GM18861 (cell line): ENCODE results near the gene SCN2A.

Source experiments
- ATAC-seq: cut with Tn5 transposase; IDR thresholded peaks from one replicate; pipeline ENCODE4 v1.9.1; 2021; ENCODE audit not compliant: unreplicated experiment

Gene SCN2A

GRCh38 chr2:165239230-165239629 lies at the start of gene SCN2A:
Gene SCN2A, plus strand, starts transcription at chr2:165239414. Its CDS starts 56,410 bp downstream, at chr2:165295824.
- peak; percentile 68 for ATAC-seq

GRCh38 chr2:165191096-165191728 lies 48.0 kb upstream of the SCN2A start:
- no peak for ATAC-seq

GRCh38 chr2:165192729-165193128 lies 46.5 kb upstream of the SCN2A start:
- no peak for ATAC-seq

- peak; percentile 91 for ATAC-seq
Observed at GRCh38 chr2:165193178-165193777, 45.9 kb upstream of the SCN2A start.

DNA sequence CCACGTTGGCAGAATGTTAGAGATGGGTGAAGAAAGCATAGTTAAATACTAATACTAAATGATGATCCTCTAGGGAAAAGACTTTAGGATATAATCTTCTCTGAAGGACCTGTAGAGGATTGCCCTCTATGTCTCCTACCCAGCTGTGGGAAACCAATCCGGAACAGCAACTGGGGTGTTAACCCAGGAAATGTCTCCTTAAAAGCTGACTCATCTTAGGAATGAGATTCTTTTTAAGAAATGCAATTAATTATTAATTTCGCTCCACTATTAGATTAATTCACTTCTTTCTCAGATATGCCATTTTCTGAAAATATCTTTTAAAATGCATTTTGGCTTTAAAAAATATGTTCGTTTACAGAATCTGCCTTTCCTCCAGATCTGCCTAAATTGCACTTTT lies 42.8 kb upstream of the SCN2A start:
- no peak for ATAC-seq

DNA sequence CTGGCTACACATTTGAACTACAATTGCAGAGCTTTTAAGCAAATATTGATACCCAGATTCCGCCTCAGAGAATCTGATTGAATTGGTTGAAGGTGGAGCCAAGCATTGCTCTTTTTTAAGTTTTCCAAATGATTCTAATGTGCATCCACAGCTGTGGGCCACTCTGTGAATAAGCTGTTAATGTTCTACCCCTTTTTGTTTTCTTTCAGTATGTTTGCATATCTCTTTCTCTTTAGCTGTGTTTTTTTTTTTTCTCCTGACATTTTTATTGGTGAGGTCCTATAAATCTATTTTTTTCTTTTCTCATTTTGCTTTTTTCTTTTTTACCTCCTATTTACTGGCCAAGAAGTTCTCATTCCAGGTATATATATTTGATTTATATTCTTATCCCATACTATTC lies 41.9 kb upstream of the SCN2A start:
- ATAC-seq: no peak

- no peak for ATAC-seq
Observed at GRCh38 chr2:165198181-165198580, 41.0 kb upstream of the SCN2A start.

GRCh38 chr2:165202239-165202638 lies 37.0 kb upstream of the SCN2A start:
- ATAC-seq: no peak

- ATAC-seq: peak; percentile 54
Observed at GRCh38 chr2:165203689-165204559, 35.3 kb upstream of the SCN2A start, which contains the start of gene SCN3A. Gene SCN3A, minus strand, starts transcription at chr2:165204050. Its CDS starts 27,656 bp downstream, at chr2:165176394.

DNA sequence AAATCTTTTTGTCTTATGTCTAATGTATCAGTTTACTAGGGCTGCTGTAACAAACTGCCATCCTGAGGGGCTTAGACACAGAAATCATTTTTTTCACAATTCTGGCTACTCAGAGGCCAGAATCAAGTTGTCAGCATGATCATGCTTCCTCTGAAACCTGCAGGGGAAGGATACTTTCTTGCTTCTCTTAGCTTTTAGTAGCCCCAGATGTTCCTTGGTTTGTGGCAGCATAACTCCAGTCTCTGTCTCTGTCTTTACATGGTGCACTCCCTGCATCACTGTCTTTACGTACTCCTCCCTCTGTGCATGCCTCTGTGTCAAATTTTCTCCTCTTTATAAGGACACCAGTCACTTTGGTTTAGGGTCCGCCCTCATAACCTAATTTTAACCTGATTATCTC lies 33.3 kb upstream of the SCN2A start:
- ATAC-seq: no peak

GRCh38 chr2:165208094-165208493 lies 31.1 kb upstream of the SCN2A start:
- ATAC-seq: no peak

DNA sequence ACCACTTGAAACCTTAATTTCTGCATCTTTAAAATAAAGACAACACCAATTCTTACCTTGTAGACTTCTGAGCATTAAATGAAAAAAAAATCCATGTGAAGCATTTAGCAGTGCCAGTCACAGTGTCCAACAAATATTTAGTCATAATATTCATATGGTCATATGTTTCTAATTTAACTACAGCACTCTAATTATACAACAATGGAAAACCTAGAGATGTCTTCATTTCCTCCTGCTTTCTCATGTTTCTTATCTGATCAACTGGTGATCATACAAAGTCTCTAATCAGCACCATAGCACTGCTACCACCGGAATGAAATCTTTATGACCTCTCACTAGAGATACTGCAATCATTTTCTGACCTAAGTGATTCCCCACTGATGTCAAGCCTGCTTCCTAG lies 25.1 kb upstream of the SCN2A start:
- ATAC-seq: no peak

DNA sequence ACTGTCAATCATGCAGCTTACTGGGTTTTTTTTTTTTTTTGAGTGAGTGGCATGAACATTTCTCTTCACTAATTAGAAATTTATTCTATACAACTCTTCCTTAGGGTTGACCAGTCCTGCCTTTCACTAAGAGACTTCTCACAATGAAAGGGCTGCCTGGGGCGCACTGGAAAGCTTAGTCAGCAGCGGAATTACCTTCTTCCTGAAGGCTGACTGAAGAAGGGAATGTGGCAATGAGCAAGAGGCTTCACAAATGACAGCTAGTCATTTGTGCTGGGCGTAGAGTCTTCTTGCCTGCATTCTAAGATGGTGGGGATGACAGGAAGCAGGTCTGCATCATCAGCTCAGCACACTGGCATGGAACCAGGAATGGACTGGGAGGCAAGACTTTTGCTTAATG lies 19.7 kb upstream of the SCN2A start:
- no peak for ATAC-seq

- ATAC-seq: no peak
Observed at GRCh38 chr2:165224941-165225340, 14.3 kb upstream of the SCN2A start.

DNA sequence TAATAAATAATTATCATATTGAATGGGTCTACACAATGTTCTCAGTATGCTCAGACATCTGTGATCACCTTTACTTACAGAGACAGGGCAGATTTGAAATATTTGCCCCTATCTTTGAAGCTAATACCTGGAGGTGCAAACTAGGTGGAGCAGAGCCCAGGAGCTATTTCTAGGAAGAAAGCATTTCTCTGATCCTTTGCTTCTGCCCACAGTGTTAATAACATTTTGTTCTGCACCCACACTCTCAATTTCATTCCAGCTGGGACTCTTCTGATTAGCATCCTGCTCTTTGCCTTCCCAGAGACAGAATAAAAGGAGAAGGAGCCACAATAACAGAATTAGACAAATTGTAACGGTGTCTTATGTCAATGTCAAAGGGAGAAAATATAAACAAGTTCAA lies 11.6 kb upstream of the SCN2A start:
- ATAC-seq: no peak

DNA sequence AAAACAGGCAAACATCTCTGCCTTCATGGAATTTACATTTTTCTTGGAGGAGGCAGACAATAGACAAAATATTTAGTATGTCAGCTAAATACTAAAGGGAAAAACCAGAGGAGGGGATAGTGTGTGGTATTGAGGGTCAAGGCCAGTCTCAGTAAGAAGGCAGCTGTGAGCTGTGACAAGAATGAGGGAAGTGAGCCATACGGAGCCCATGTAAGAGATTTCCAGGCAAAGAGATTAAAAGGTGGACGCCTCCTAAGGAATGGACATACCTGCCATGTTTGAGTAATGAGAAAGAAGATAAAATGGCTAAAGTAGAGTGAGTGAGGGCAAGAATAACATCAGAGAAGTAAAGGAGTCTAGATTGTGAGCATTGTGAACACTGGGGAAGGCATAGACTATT lies 2.2 kb upstream of the SCN2A start:
- ATAC-seq: no peak

DNA sequence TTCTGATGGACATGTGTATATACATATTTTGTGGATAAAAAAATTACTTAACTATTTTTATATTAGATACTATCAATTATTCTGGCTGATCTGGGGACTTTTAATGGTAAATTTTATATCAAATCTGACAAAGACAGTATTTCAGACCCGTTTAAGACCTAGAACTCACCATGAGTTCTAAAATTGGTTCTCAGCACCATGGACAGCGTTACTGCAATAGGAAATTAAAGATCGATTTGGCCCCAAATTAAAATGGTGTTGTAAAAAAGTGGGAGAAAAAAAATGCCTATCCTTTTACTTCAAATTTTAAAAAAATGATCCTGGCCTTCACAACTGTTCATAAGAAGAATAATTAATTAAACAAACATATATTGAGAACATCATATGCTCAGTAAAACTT lies 919 bp upstream of the SCN2A start:
- no peak for ATAC-seq

- no peak for ATAC-seq
Observed at GRCh38 chr2:165239856-165240515, 772 bp downstream of the SCN2A start.

DNA sequence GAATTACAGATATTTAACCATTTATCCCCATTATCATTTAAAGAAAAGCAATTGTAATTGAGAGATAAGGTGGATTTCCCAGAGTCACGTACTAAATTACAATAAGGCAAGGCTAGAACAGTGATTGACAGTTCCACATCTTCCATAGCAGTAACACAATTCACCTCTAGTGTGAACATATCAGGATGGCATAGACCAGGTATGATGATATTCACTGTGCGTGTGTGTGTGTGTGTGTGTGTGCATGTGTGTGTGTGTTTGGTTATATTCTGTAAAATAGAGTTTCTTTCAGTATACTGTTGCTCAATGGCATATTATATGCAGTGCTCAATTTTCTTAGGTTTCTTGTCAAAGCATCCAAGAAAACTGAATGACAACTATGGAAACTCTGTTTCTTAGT lies 1.7 kb downstream of the SCN2A start:
- no peak for ATAC-seq

GRCh38 chr2:165245081-165245793 lies 6.0 kb downstream of the SCN2A start:
- no peak for ATAC-seq

GRCh38 chr2:165248238-165248637 lies 9.0 kb downstream of the SCN2A start:
- no peak for ATAC-seq
